ENCODE data around the gene OR6C75.
"Not testable (repeated sequence)": the region's sequence is repeated elsewhere in the genome, so short reads cannot be mapped to it uniquely, and the experiment has no call there.

DNA sequence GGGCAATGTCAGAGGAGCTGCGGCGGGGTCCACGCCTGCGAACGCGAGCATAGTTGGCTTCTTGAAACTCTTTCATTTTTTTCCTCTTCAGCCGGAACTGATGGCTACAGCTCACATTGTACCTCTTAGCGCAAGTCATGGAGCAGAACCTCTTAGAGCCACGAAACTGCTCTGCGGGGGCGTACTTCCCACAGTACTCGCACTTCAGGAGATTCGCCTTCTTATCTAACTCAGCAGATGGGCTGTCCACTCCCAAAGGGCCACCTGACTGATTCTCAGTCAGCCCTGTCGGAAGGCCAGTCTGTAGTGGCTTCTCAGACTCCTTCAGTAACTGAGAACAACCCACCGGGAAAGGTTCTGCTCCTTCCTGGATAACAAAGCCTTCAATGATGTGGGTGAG lies 49.4 kb downstream of the OR6C75 start:
- TF ChIP-seq, protein P1, sequence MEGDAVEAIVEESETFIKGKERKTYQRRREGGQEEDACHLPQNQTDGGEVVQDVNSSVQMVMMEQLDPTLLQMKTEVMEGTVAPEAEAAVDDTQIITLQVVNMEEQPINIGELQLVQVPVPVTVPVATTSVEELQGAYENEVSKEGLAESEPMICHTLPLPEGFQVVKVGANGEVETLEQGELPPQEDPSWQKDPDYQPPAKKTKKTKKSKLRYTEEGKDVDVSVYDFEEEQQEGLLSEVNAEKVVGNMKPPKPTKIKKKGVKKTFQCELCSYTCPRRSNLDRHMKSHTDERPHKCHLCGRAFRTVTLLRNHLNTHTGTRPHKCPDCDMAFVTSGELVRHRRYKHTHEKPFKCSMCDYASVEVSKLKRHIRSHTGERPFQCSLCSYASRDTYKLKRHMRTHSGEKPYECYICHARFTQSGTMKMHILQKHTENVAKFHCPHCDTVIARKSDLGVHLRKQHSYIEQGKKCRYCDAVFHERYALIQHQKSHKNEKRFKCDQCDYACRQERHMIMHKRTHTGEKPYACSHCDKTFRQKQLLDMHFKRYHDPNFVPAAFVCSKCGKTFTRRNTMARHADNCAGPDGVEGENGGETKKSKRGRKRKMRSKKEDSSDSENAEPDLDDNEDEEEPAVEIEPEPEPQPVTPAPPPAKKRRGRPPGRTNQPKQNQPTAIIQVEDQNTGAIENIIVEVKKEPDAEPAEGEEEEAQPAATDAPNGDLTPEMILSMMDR (IDR thresholded peaks at IDR 0.05) = not testable (repeated sequence)
- not testable (repeated sequence) for TF ChIP-seq POLR2A (IDR thresholded peaks at IDR 0.05); POLR2AphosphoS5 (IDR thresholded peaks at IDR 0.05); EP300 (IDR thresholded peaks at IDR 0.05; ENCODE audit: low read depth)

Data from transverse colon (tissue), 4 donors.